ENCODE measurements around the gene PDE3A. TPM values are rescaled to one million over a fixed set of nuclear protein-coding genes. Genes with fewer than 3 reads are reported as not detected.

PDE3A gene
- total RNA-seq, 2 experiments from 2014 or later, result not detected

DNA sequence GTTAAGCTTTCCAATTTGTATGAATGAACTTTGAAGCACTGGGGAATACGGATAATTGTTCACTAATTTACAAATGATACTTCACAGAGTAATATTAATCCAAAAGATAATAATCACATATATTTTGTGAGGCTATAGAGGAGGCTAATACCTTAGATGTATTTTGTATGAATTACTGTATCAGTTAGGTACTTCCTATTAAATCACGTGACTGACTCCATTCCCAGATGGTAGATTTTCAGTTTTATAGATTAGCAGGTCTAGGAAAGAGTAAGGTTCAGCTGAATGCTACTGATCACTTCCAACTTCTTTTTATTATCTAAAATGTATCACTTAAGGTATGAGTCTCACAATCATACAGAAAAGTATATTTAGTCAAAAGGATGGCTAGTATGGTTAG is 133.6 kb downstream of the PDE3A start:
- no peak overlapping the region for H3K27ac ChIP-seq (ENCODE audit: low read depth, low read length, poor library complexity, severe bottlenecking)
- no peak for DNase-seq (ENCODE audit: low spot score)
- no peak overlapping the region for H2AFZ ChIP-seq (ENCODE audit: low read length)
- H3K79me2 ChIP-seq (ENCODE audit: insufficient read depth, low read depth, low read length), result no peaks in the 10 kb centered on the region
- H3K4me3 ChIP-seq (ENCODE audit: low read depth, low read length, poor library complexity, severe bottlenecking), result no peak overlapping the region
- ChIA-PET CTCF (ENCODE audit: unreplicated experiment) (no interaction called here), POLR2A (interaction anchor here (0.6 kb wide), 1 partner anchor 990 kb away, joined by 3 read pairs; no protein-coding TSS in a partner anchor)
- no peaks in the 10 kb centered on the region for H3K36me3 ChIP-seq (ENCODE audit: insufficient read depth, low read length)
- no peaks in the 10 kb centered on the region for H4K20me1 ChIP-seq (ENCODE audit: insufficient read depth, low read length)
- intact Hi-C loops (cut with micrococcal nuclease; ENCODE audit: unreplicated experiment), result no loop called here
- no peaks in the 10 kb centered on the region for H3K9me2 ChIP-seq (ENCODE audit: insufficient read depth, low read length)
- no peak overlapping the region for H3K4me2 ChIP-seq (ENCODE audit: low read length)
- no TSS peak for BruUV-seq (replicated peaks)
- TF ChIP-seq, protein P1, sequence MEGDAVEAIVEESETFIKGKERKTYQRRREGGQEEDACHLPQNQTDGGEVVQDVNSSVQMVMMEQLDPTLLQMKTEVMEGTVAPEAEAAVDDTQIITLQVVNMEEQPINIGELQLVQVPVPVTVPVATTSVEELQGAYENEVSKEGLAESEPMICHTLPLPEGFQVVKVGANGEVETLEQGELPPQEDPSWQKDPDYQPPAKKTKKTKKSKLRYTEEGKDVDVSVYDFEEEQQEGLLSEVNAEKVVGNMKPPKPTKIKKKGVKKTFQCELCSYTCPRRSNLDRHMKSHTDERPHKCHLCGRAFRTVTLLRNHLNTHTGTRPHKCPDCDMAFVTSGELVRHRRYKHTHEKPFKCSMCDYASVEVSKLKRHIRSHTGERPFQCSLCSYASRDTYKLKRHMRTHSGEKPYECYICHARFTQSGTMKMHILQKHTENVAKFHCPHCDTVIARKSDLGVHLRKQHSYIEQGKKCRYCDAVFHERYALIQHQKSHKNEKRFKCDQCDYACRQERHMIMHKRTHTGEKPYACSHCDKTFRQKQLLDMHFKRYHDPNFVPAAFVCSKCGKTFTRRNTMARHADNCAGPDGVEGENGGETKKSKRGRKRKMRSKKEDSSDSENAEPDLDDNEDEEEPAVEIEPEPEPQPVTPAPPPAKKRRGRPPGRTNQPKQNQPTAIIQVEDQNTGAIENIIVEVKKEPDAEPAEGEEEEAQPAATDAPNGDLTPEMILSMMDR (conservative IDR thresholded peaks at IDR 0.05; ENCODE audit: low read length), result no peak
- no peak for TF ChIP-seq EZH2phosphoT487 (IDR thresholded peaks at IDR 0.05; ENCODE audit: borderline replicate concordance, low read depth, low read length)
- H3K4me1 ChIP-seq (ENCODE audit: insufficient read depth, low read length, poor library complexity, severe bottlenecking), result no peaks in the 10 kb centered on the region
- no peaks in the 10 kb centered on the region for H3K9me3 ChIP-seq (ENCODE audit: low read length)

DNA sequence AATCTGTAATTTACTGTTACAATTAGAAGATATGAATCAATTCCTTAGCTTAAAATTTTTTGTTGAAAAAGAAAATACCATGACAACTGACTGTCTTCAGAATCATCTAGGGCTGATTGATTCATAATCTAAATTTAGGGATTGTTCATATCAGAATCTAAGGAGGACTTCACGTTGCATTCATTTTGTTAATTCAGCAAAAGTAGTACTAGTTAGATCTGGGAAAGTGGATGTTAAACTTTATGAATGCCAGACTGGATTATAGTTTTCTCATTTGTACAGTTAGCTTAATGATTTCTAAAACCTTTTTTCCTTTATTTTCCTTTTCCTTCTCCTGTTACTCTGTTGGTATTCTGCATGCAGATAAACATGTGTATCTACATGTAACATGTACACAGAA is 135.5 kb downstream of the PDE3A start:
- no peak overlapping the region for H3K4me3 ChIP-seq (ENCODE audit: low read depth, low read length, poor library complexity, severe bottlenecking)
- no peaks in the 10 kb centered on the region for H3K9me3 ChIP-seq (ENCODE audit: low read length)
- no peaks in the 10 kb centered on the region for H3K4me1 ChIP-seq (ENCODE audit: insufficient read depth, low read length, poor library complexity, severe bottlenecking)
- intact Hi-C loops (cut with micrococcal nuclease; ENCODE audit: unreplicated experiment), result no loop called here
- TF ChIP-seq EZH2phosphoT487 (IDR thresholded peaks at IDR 0.05; ENCODE audit: borderline replicate concordance, low read depth, low read length), result no peak
- TF ChIP-seq, protein P1 (conservative IDR thresholded peaks at IDR 0.05; ENCODE audit: low read length), result no peak
- ChIA-PET CTCF (ENCODE audit: unreplicated experiment) (no interaction called here), POLR2A (interaction anchor here (0.6 to 1.0 kb wide), 3 partner anchors 16 to 779 kb away, joined by 3 read pairs; no protein-coding TSS in a partner anchor)
- no peak overlapping the region for H3K4me2 ChIP-seq (ENCODE audit: low read length)
- no peaks in the 10 kb centered on the region for H3K79me2 ChIP-seq (ENCODE audit: insufficient read depth, low read depth, low read length)
- H3K9me2 ChIP-seq (ENCODE audit: insufficient read depth, low read length), result no peaks in the 10 kb centered on the region
- BruUV-seq (replicated peaks), result no TSS peak
- H3K27ac ChIP-seq (ENCODE audit: low read depth, low read length, poor library complexity, severe bottlenecking), result no peak overlapping the region
- DNase-seq (ENCODE audit: low spot score), result no peak
- H3K36me3 ChIP-seq (ENCODE audit: insufficient read depth, low read length), result no peaks in the 10 kb centered on the region
- H4K20me1 ChIP-seq (ENCODE audit: insufficient read depth, low read length), result no peaks in the 10 kb centered on the region
- no peak overlapping the region for H2AFZ ChIP-seq (ENCODE audit: low read length)

DNA sequence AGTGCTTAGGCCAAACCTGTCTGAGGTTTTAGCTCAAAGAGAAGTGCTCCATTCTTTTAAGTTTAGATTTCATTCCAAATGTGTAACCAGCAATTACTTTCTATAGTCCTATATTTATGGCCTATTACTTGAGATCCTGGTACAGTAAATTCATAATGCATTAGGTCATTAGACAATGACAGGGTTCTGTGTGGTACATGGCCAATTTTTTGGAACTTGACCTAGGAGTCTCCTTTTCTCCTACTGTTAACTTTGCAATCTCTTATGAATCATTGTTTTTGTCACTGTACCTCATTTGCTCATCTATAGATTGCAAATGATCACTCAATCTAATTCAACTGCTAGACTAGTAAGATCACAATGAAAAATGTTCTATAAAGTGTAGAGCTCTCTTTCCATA is 136.7 kb downstream of the PDE3A start:
- no peak overlapping the region for H2AFZ ChIP-seq (ENCODE audit: low read length)
- TF ChIP-seq, protein P1 (conservative IDR thresholded peaks at IDR 0.05; ENCODE audit: low read length), result no peak
- no peak for TF ChIP-seq EZH2phosphoT487 (IDR thresholded peaks at IDR 0.05; ENCODE audit: borderline replicate concordance, low read depth, low read length)
- POLR2A ChIA-PET, result no interaction called here
- H3K9me2 ChIP-seq (ENCODE audit: insufficient read depth, low read length), result no peaks in the 10 kb centered on the region
- H3K36me3 ChIP-seq (ENCODE audit: insufficient read depth, low read length), result no peaks in the 10 kb centered on the region
- CTCF ChIA-PET (ENCODE audit: unreplicated experiment), result no interaction called here
- H3K4me1 ChIP-seq (ENCODE audit: insufficient read depth, low read length, poor library complexity, severe bottlenecking), result no peaks in the 10 kb centered on the region
- H3K4me2 ChIP-seq (ENCODE audit: low read length), result no peak overlapping the region
- intact Hi-C loops (cut with micrococcal nuclease; ENCODE audit: unreplicated experiment), result no loop called here
- no peaks in the 10 kb centered on the region for H3K79me2 ChIP-seq (ENCODE audit: insufficient read depth, low read depth, low read length)
- H3K4me3 ChIP-seq (ENCODE audit: low read depth, low read length, poor library complexity, severe bottlenecking), result no peak overlapping the region
- no peak overlapping the region for H3K27ac ChIP-seq (ENCODE audit: low read depth, low read length, poor library complexity, severe bottlenecking)
- H4K20me1 ChIP-seq (ENCODE audit: insufficient read depth, low read length), result no peaks in the 10 kb centered on the region
- no peaks in the 10 kb centered on the region for H3K9me3 ChIP-seq (ENCODE audit: low read length)
- BruUV-seq (replicated peaks), result no TSS peak
- DNase-seq (ENCODE audit: low spot score), result no peak
